ENCODE data around the gene NCEH1. TPM values are rescaled to one million over a fixed set of nuclear protein-coding genes. Genes with fewer than 3 reads are reported as not detected.

The NCEH1 gene
- 7.5 and 12.2 TPM in 2 replicates for polyA plus RNA-seq (2012; rRNA removed)
- 8.1 and 8.8 TPM in 2 replicates for polyA plus RNA-seq (2012; cell fraction: cytosol; rRNA removed)
- 4.7 and 9.8 TPM in 2 replicates for polyA plus RNA-seq (2012; cell fraction: nucleus; rRNA removed)

- under 1% methylated on average over 22 of the region's 41 CpGs for WGBS (ENCODE audit: low lambda C conversion rate)
- CTCF ChIA-PET: interaction anchor here (0.6 to 2.9 kb wide), 23 partner anchors 9 to 264 kb away, joined by 3 to 18 read pairs (median 4); partner anchors contain the start of gene ECT2
- peak; percentile 85 for DNase-seq
- TF ChIP-seq MAX (IDR thresholded peaks at IDR 0.05; ENCODE audit: low read depth) (peak; percentile 83), FOSL2 (IDR thresholded peaks at IDR 0.05; ENCODE audit: borderline replicate concordance, low read depth) (peak; percentile 81), CTCF (IDR thresholded peaks at IDR 0.05) (peak; percentile 79), ELF1 (IDR thresholded peaks at IDR 0.05) (peak; percentile 50; the same call in 1 of the 2 replicates), USF1 (IDR thresholded peaks at IDR 0.05; ENCODE audit: borderline replicate concordance, low read depth) (no peak), MEF2A (IDR thresholded peaks at IDR 0.05; ENCODE audit: borderline replicate concordance, low read depth) (no peak), FOXM1 (IDR thresholded peaks at IDR 0.05; ENCODE audit: low read depth) (no peak; the same call in 1 of the 2 replicates), SMC3 (IDR thresholded peaks at IDR 0.05; ENCODE audit: low read depth, low read length) (peak; percentile 59), EP300 (IDR thresholded peaks at IDR 0.05; ENCODE audit: borderline replicate concordance in 1 of 2, low read depth in 1 of 2, low read length in 1 of 2) (peak in 1 of 2 experiments; percentile 50; a peak in 1 of 4 replicates), YY1 (IDR thresholded peaks at IDR 0.05; ENCODE audit: low read depth) (0 out of 2 replicates have a peak, but pooled peaks have one; percentile 15), FOXJ3 (CRISPR knock-in tag; IDR thresholded peaks at IDR 0.05) (no peak), RFX5 (IDR thresholded peaks at IDR 0.05; ENCODE audit: low read length) (peak; percentile 47; the same call in 1 of the 2 replicates), GATA2 (CRISPR knock-in tag; IDR thresholded peaks at IDR 0.05) (no peak), TCF12 (IDR thresholded peaks at IDR 0.05) (peak; percentile 63), CHD2 (IDR thresholded peaks at IDR 0.05; ENCODE audit: low read length, partially characterized antibody) (no peak), RCOR1 (IDR thresholded peaks at IDR 0.05; ENCODE audit: low read length) (0 out of 2 replicates have a peak, but pooled peaks have one; percentile 3), RAD21 (IDR thresholded peaks at IDR 0.05; ENCODE audit: low read length) (peak; percentile 75), GABPA (IDR thresholded peaks at IDR 0.05; ENCODE audit: low read depth) (peak; percentile 72), NRF1 (IDR thresholded peaks at IDR 0.05; ENCODE audit: low read depth, low read length) (peak; percentile 37; the same call in 1 of the 2 replicates), EZH2phosphoT487 (IDR thresholded peaks at IDR 0.05; ENCODE audit: borderline replicate concordance, low read depth) (no peak), NFIC (IDR thresholded peaks at IDR 0.05; ENCODE audit: borderline replicate concordance) (peak; percentile 18; the same call in 1 of the 2 replicates), USF2 (IDR thresholded peaks at IDR 0.05; ENCODE audit: borderline replicate concordance, low read depth, low read length) (no peak), MXI1 (IDR thresholded peaks at IDR 0.05; ENCODE audit: low read depth, low read length) (peak; percentile 73), POLR2AphosphoS5 (IDR thresholded peaks at IDR 0.05; ENCODE audit: low read depth, low read length) (peak; percentile 92), RXRA (IDR thresholded peaks at IDR 0.05; ENCODE audit: borderline replicate concordance, low read depth) (no peak)
- TF ChIP-seq, protein P1, sequence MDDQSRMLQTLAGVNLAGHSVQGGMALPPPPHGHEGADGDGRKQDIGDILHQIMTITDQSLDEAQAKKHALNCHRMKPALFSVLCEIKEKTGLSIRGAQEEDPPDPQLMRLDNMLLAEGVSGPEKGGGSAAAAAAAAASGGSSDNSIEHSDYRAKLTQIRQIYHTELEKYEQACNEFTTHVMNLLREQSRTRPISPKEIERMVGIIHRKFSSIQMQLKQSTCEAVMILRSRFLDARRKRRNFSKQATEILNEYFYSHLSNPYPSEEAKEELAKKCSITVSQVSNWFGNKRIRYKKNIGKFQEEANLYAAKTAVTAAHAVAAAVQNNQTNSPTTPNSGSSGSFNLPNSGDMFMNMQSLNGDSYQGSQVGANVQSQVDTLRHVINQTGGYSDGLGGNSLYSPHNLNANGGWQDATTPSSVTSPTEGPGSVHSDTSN (IDR thresholded peaks at IDR 0.05): peak; percentile 47; the same call in 1 of the 2 replicates
- TF ChIP-seq, protein P2, sequence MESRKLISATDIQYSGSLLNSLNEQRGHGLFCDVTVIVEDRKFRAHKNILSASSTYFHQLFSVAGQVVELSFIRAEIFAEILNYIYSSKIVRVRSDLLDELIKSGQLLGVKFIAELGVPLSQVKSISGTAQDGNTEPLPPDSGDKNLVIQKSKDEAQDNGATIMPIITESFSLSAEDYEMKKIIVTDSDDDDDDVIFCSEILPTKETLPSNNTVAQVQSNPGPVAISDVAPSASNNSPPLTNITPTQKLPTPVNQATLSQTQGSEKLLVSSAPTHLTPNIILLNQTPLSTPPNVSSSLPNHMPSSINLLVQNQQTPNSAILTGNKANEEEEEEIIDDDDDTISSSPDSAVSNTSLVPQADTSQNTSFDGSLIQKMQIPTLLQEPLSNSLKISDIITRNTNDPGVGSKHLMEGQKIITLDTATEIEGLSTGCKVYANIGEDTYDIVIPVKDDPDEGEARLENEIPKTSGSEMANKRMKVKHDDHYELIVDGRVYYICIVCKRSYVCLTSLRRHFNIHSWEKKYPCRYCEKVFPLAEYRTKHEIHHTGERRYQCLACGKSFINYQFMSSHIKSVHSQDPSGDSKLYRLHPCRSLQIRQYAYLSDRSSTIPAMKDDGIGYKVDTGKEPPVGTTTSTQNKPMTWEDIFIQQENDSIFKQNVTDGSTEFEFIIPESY (IDR thresholded peaks at IDR 0.05; ENCODE audit: borderline replicate concordance, low read depth): no peak
These were observed at the start of gene NCEH1 for GRCh38 chr3:172710664-172711453. Gene NCEH1 (minus strand): TSS chr3:172711067. CDS start chr3:172710984, 83 bp downstream.

More at GRCh38 chr3:172710664-172711453, at the start of gene NCEH1:
- H3K9ac ChIP-seq: peak within 1 kb of the TSS; percentile 90
- peaks cover 0 to 7% of the 10 kb centered on the region in 2 experiments; a peak in 2 of 4 replicates for H3K4me1 ChIP-seq (ENCODE audit: control insufficient read depth in 1 of 2, insufficient read depth in 2 of 2, low read depth in 1 of 2, low read length in 1 of 2)
- peaks cover 45% of the 10 kb centered on the region for H3K79me2 ChIP-seq (ENCODE audit: insufficient read depth)
- H3K9me3 ChIP-seq: no peaks in the 10 kb centered on the region
- H4K20me1 ChIP-seq (ENCODE audit: insufficient read depth): no peaks in the 10 kb centered on the region
- POLR2A ChIA-PET: no interaction called here
- H3K4me3 ChIP-seq (ENCODE audit: low read depth in 2 of 2, low read length in 1 of 2): peak within 1 kb of the TSS; percentile 91 to 93
- H3K4me2 ChIP-seq: peak within 1 kb of the TSS; percentile 78
- peak within 1 kb of the TSS; percentile 85 to 96 for H3K27ac ChIP-seq (ENCODE audit: low read depth in 2 of 2, low read length in 1 of 2)
- peaks cover 14% of the 10 kb centered on the region for H3F3A ChIP-seq (replicated peaks; ENCODE audit: insufficient read depth)
- H3K36me3 ChIP-seq (replicated peaks in 1 of 2; ENCODE audit: control insufficient read depth in 1 of 2, insufficient read depth in 2 of 2, low read length in 1 of 2): no peaks in the 10 kb centered on the region
- H2AFZ ChIP-seq (ENCODE audit: low read depth): peak within 1 kb of the TSS; percentile 89
- H3K27me3 ChIP-seq (ENCODE audit: insufficient read depth): no peaks in the 10 kb centered on the region
- H3K9me2 ChIP-seq: no peaks in the 10 kb centered on the region
